ENCODE data around the gene PRKG1.

The PRKG1 gene

DNA sequence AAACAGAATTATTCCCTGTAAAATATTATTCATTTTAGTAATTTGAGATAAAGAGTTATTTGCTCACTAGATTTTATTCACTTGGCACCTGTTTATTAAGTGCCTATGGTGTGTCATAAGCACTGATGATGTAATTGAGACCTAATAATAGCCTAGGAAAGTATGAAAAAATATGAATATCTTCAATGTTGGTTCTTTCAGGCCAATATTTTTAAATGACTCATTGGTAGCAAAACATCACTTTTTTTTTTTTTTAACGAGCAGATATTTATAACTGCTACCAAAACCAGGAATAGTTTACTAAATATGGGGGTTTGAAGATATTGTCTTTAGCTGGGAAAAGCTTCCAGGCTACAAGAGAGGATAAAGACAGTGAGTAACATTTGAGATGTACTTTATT, 228.0 kb downstream of the PRKG1 start:
- Histone ChIP-seq H3K9ac (ENCODE audit: low read length) (no peak overlapping the region), H4K91ac (ENCODE audit: low read depth, low read length) (no peak overlapping the region), H3K14ac (ENCODE audit: low read length) (no peak overlapping the region), H3K36me3 (ENCODE audit: control insufficient read depth in 1 of 2, insufficient read depth in 2 of 2, low read length in 2 of 2) (no peaks in the 10 kb centered on the region), H3K79me1 (ENCODE audit: low read length) (no peaks in the 10 kb centered on the region), H3K4me2 (ENCODE audit: low read length) (no peak overlapping the region), H4K12ac (ENCODE audit: low read depth, low read length) (no peak overlapping the region), H3K18ac (ENCODE audit: low read length) (no peak overlapping the region), H2BK5ac (ENCODE audit: low read depth, low read length, poor library complexity) (no peak overlapping the region), H3K27me3 (ENCODE audit: insufficient read depth, low read length) (no peaks in the 10 kb centered on the region), H3K23ac (ENCODE audit: low read length) (no peak overlapping the region), H3K4ac (ENCODE audit: low read depth, low read length) (no peak overlapping the region), H2AK5ac (ENCODE audit: low read length) (no peak overlapping the region), H3K27ac (ENCODE audit: low read depth, low read length) (no peak overlapping the region), H3K4me1 (ENCODE audit: control insufficient read depth in 1 of 2, insufficient read depth in 2 of 2, low read length in 2 of 2) (no peaks in the 10 kb centered on the region), H2AFZ (ENCODE audit: insufficient read depth, low read length, poor library complexity) (no peak overlapping the region), H3K9me3 (ENCODE audit: insufficient read depth, low read depth, low read length) (no peaks in the 10 kb centered on the region), H2BK12ac (ENCODE audit: low read length) (no peak overlapping the region), H3K79me2 (ENCODE audit: control insufficient read depth, insufficient read depth, low read length, poor library complexity) (no peaks in the 10 kb centered on the region), H2BK120ac (ENCODE audit: insufficient read depth, low read length, poor library complexity) (no peak overlapping the region), H3K4me3 (ENCODE audit: low read depth, low read length) (no peak overlapping the region), H4K8ac (ENCODE audit: low read depth, low read length) (no peak overlapping the region)
- no CpG with 5 or more reads among the region's 1 CpG for WGBS (ENCODE audit: extremely low coverage, insufficient coverage, insufficient read length)
- DNase-seq, result no peak

DNA sequence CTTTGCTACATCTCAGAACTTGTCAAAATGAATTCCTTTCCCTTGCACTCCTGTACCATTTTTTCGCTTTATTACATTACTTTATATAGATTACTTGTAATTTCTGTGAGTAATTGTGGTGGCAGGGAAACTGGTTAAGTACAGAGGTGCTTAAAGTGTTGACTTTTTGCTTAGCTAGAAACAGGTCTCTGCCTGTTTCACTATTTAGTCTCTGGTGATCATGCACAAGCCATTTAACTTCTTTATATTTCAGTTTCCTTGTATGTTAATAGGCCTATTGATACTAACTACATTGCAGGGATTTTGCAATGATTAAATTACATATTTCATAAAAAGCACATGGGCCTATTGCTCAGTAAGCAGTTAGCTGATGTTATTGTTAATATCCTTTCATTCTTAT, 233.8 kb downstream of the PRKG1 start:
- Histone ChIP-seq H2BK5ac (ENCODE audit: low read depth, low read length, poor library complexity) (no peak overlapping the region), H4K8ac (ENCODE audit: low read depth, low read length) (no peak overlapping the region), H3K9ac (ENCODE audit: low read length) (no peak overlapping the region), H3K4me1 (ENCODE audit: control insufficient read depth in 1 of 2, insufficient read depth in 2 of 2, low read length in 2 of 2) (no peaks in the 10 kb centered on the region), H2BK120ac (ENCODE audit: insufficient read depth, low read length, poor library complexity) (no peak overlapping the region), H3K4me2 (ENCODE audit: low read length) (no peak overlapping the region), H3K4ac (ENCODE audit: low read depth, low read length) (no peak overlapping the region), H3K18ac (ENCODE audit: low read length) (no peak overlapping the region), H3K79me1 (ENCODE audit: low read length) (no peaks in the 10 kb centered on the region), H3K79me2 (ENCODE audit: control insufficient read depth, insufficient read depth, low read length, poor library complexity) (no peaks in the 10 kb centered on the region), H3K27me3 (ENCODE audit: insufficient read depth, low read length) (no peaks in the 10 kb centered on the region), H4K91ac (ENCODE audit: low read depth, low read length) (no peak overlapping the region), H2AFZ (ENCODE audit: insufficient read depth, low read length, poor library complexity) (no peak overlapping the region), H2BK12ac (ENCODE audit: low read length) (no peak overlapping the region), H4K12ac (ENCODE audit: low read depth, low read length) (no peak overlapping the region), H3K36me3 (ENCODE audit: control insufficient read depth in 1 of 2, insufficient read depth in 2 of 2, low read length in 2 of 2) (no peaks in the 10 kb centered on the region), H3K23ac (ENCODE audit: low read length) (no peak overlapping the region), H2AK5ac (ENCODE audit: low read length) (no peak overlapping the region), H3K9me3 (ENCODE audit: insufficient read depth, low read depth, low read length) (no peaks in the 10 kb centered on the region), H3K4me3 (ENCODE audit: low read depth, low read length) (no peak overlapping the region), H3K27ac (ENCODE audit: low read depth, low read length) (no peak overlapping the region), H3K14ac (ENCODE audit: low read length) (no peak overlapping the region)
- no peak for DNase-seq
- no CpG with 5 or more reads among the region's 1 CpG for WGBS (ENCODE audit: extremely low coverage, insufficient coverage, insufficient read length)

DNA sequence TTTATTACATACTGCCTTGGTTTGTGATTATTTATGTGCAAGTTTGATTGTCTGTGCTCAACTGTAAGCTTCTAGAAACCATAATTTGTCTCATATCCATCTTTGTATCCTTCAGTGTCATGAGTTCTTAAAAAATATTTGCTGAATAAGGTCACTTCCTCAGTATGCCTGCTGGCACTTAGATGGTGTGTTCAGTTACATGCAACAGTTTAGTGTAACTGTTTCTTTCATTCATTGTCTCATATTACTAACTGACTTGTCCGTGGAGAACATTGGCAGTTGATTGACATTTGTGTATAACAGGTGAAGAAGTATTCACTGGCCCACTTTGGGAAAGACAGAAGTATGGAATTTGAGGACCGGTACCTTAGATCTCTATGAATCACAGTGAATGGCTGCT, 236.9 kb downstream of the PRKG1 start:
- no peak overlapping the region for H2AK5ac ChIP-seq (ENCODE audit: low read length)
- no peak overlapping the region for H3K18ac ChIP-seq (ENCODE audit: low read length)
- no peak overlapping the region for H3K4me3 ChIP-seq (ENCODE audit: low read depth, low read length)
- no peak overlapping the region for H2BK12ac ChIP-seq (ENCODE audit: low read length)
- H4K8ac ChIP-seq (ENCODE audit: low read depth, low read length), result no peak overlapping the region
- no peak overlapping the region for H4K91ac ChIP-seq (ENCODE audit: low read depth, low read length)
- H3K23ac ChIP-seq (ENCODE audit: low read length), result no peak overlapping the region
- H3K4me2 ChIP-seq (ENCODE audit: low read length), result no peak overlapping the region
- H3K36me3 ChIP-seq (ENCODE audit: control insufficient read depth in 1 of 2, insufficient read depth in 2 of 2, low read length in 2 of 2), result no peaks in the 10 kb centered on the region
- H3K14ac ChIP-seq (ENCODE audit: low read length), result no peak overlapping the region
- H3K79me2 ChIP-seq (ENCODE audit: control insufficient read depth, insufficient read depth, low read length, poor library complexity), result no peaks in the 10 kb centered on the region
- H3K79me1 ChIP-seq (ENCODE audit: low read length), result no peaks in the 10 kb centered on the region
- H3K27me3 ChIP-seq (ENCODE audit: insufficient read depth, low read length), result no peaks in the 10 kb centered on the region
- no peak overlapping the region for H2AFZ ChIP-seq (ENCODE audit: insufficient read depth, low read length, poor library complexity)
- no peak overlapping the region for H3K9ac ChIP-seq (ENCODE audit: low read length)
- no peak for DNase-seq
- no peak overlapping the region for H3K27ac ChIP-seq (ENCODE audit: low read depth, low read length)
- H2BK120ac ChIP-seq (ENCODE audit: insufficient read depth, low read length, poor library complexity), result no peak overlapping the region
- H2BK5ac ChIP-seq (ENCODE audit: low read depth, low read length, poor library complexity), result no peak overlapping the region
- no peak overlapping the region for H4K12ac ChIP-seq (ENCODE audit: low read depth, low read length)
- H3K4me1 ChIP-seq (ENCODE audit: control insufficient read depth in 1 of 2, insufficient read depth in 2 of 2, low read length in 2 of 2), result no peaks in the 10 kb centered on the region
- WGBS (ENCODE audit: extremely low coverage, insufficient coverage, insufficient read length), result no CpG with 5 or more reads among the region's 2 CpGs
- H3K4ac ChIP-seq (ENCODE audit: low read depth, low read length), result no peak overlapping the region
- H3K9me3 ChIP-seq (ENCODE audit: insufficient read depth, low read depth, low read length), result no peaks in the 10 kb centered on the region

DNA sequence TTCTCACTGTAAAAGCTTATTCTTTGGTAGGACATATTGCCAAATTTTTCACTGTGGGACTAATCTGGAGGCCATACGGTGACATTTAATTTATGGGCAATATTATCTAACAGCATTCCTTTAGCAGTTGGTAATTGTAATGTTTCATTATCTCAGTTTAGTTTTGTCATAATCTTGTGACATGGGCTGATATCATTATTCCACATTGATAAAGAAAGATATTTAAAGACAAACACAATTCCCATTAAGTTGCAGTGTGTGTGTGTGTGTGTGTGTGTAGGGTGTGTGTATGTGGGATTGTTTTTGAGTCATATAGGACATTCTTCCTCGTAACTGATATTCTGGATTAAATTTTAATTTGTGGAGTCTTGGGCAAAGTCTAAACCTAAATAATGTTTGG, 238.5 kb downstream of the PRKG1 start:
- Histone ChIP-seq H2AK5ac (ENCODE audit: low read length) (no peak overlapping the region), H3K79me1 (ENCODE audit: low read length) (no peaks in the 10 kb centered on the region), H3K4me2 (ENCODE audit: low read length) (no peak overlapping the region), H2BK5ac (ENCODE audit: low read depth, low read length, poor library complexity) (no peak overlapping the region), H3K18ac (ENCODE audit: low read length) (no peak overlapping the region), H3K9me3 (ENCODE audit: insufficient read depth, low read depth, low read length) (no peaks in the 10 kb centered on the region), H3K4me3 (ENCODE audit: low read depth, low read length) (no peak overlapping the region), H4K8ac (ENCODE audit: low read depth, low read length) (no peak overlapping the region), H3K23ac (ENCODE audit: low read length) (no peak overlapping the region), H3K27me3 (ENCODE audit: insufficient read depth, low read length) (no peaks in the 10 kb centered on the region), H4K91ac (ENCODE audit: low read depth, low read length) (no peak overlapping the region), H3K4ac (ENCODE audit: low read depth, low read length) (no peak overlapping the region), H3K14ac (ENCODE audit: low read length) (no peak overlapping the region), H2BK12ac (ENCODE audit: low read length) (no peak overlapping the region), H2BK120ac (ENCODE audit: insufficient read depth, low read length, poor library complexity) (no peak overlapping the region), H3K9ac (ENCODE audit: low read length) (no peak overlapping the region), H3K79me2 (ENCODE audit: control insufficient read depth, insufficient read depth, low read length, poor library complexity) (no peaks in the 10 kb centered on the region), H4K12ac (ENCODE audit: low read depth, low read length) (no peak overlapping the region), H2AFZ (ENCODE audit: insufficient read depth, low read length, poor library complexity) (no peak overlapping the region), H3K4me1 (ENCODE audit: control insufficient read depth in 1 of 2, insufficient read depth in 2 of 2, low read length in 2 of 2) (no peaks in the 10 kb centered on the region), H3K27ac (ENCODE audit: low read depth, low read length) (no peak overlapping the region), H3K36me3 (ENCODE audit: control insufficient read depth in 1 of 2, insufficient read depth in 2 of 2, low read length in 2 of 2) (no peaks in the 10 kb centered on the region)
- no CpG with 5 or more reads among the region's 2 CpGs for WGBS (ENCODE audit: extremely low coverage, insufficient coverage, insufficient read length)
- no peak for DNase-seq

Measured in trophoblast cell (in vitro differentiated cells and primary cell).